ENCODE data around the gene CSNK1D.

CSNK1D gene

GRCh38 chr17:82292251-82293154 is 19.0 kb upstream of the CSNK1D start:
- WGBS, 2 experiments (ENCODE audit: insufficient coverage in 2 of 2) = 4 to 5% methylated on average over 70 to 80 of the region's 86 CpGs
- Histone ChIP-seq H3K36me3 (ENCODE audit: control insufficient read depth, insufficient read depth, low read length) (peaks cover 2% of the 10 kb centered on the region), H3K4me3 (ENCODE audit: extremely low read depth, insufficient read depth, low read length, poor library complexity, severe bottlenecking) (peak overlapping the region; percentile 78), H3K9me3 (ENCODE audit: control insufficient read depth, low read length) (no peaks in the 10 kb centered on the region), H3K4me1 (ENCODE audit: control insufficient read depth, insufficient read depth, low read length, poor library complexity, severe bottlenecking) (peaks cover 3% of the 10 kb centered on the region), H3K27ac (ENCODE audit: low read depth, low read length, severe bottlenecking) (peak overlapping the region; percentile 72)

GRCh38 chr17:82291582-82292250 is 18.2 kb upstream of the CSNK1D start:
- Histone ChIP-seq H3K4me1 (ENCODE audit: control insufficient read depth, insufficient read depth, low read length, poor library complexity, severe bottlenecking) (no peaks in the 10 kb centered on the region), H3K36me3 (ENCODE audit: control insufficient read depth, insufficient read depth, low read length) (peaks cover 2% of the 10 kb centered on the region), H3K27ac (ENCODE audit: low read depth, low read length, severe bottlenecking) (no peak overlapping the region), H3K9me3 (ENCODE audit: control insufficient read depth, low read length) (peaks cover 4% of the 10 kb centered on the region), H3K4me3 (ENCODE audit: extremely low read depth, insufficient read depth, low read length, poor library complexity, severe bottlenecking) (peak overlapping the region; percentile 78)
- WGBS, 2 experiments (ENCODE audit: insufficient coverage in 2 of 2) = 89 to 94% methylated on average over 17 to 18 of the region's 19 CpGs

- Histone ChIP-seq H3K4me3 (ENCODE audit: extremely low read depth, insufficient read depth, low read length, poor library complexity, severe bottlenecking) (no peak overlapping the region), H3K36me3 (ENCODE audit: control insufficient read depth, insufficient read depth, low read length) (no peaks in the 10 kb centered on the region), H3K27ac (ENCODE audit: low read depth, low read length, severe bottlenecking) (no peak overlapping the region), H3K9me3 (ENCODE audit: control insufficient read depth, low read length) (peaks cover 4% of the 10 kb centered on the region), H3K4me1 (ENCODE audit: control insufficient read depth, insufficient read depth, low read length, poor library complexity, severe bottlenecking) (no peaks in the 10 kb centered on the region)
- 90 to 92% methylated on average over 18 of the region's 19 CpGs for WGBS, 2 experiments (ENCODE audit: insufficient coverage in 2 of 2)
Measured at GRCh38 chr17:82287868-82288801, 14.6 kb upstream of the CSNK1D start.

- H3K27ac ChIP-seq (ENCODE audit: low read depth, low read length, severe bottlenecking) = no peak overlapping the region
- H3K4me3 ChIP-seq (ENCODE audit: extremely low read depth, insufficient read depth, low read length, poor library complexity, severe bottlenecking) = no peak overlapping the region
- 91 to 95% methylated on average over 6 to 7 of the region's 9 CpGs for WGBS, 2 experiments (ENCODE audit: insufficient coverage in 2 of 2)
- H3K9me3 ChIP-seq (ENCODE audit: control insufficient read depth, low read length) = peaks cover 4% of the 10 kb centered on the region
- peaks cover 1% of the 10 kb centered on the region for H3K4me1 ChIP-seq (ENCODE audit: control insufficient read depth, insufficient read depth, low read length, poor library complexity, severe bottlenecking)
- no peaks in the 10 kb centered on the region for H3K36me3 ChIP-seq (ENCODE audit: control insufficient read depth, insufficient read depth, low read length)
Measured at GRCh38 chr17:82287013-82287867, 13.7 kb upstream of the CSNK1D start.

DNA sequence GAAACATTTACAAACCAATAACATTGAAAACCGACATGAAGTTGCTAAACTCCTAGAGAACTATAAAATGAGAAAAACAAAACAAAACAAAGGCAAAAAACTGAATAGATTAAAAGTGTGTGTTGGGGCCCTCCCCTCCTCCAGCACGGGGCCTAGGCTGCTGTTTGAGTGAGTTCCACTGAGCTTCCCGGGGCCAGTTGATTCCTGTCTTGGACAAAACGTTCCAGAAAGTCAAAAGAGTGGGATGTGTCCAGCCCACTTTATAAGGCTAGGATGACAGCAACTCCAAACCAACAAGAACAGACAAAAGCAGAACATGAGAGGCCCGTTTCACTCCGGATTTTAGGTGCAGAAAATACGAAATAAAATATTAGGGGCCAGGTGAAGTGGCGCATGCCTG is 11.6 kb upstream of the CSNK1D start:
- no peaks in the 10 kb centered on the region for H3K36me3 ChIP-seq (ENCODE audit: control insufficient read depth, insufficient read depth, low read length)
- 81 to 92% methylated on average over 4 to 7 of the region's 8 CpGs for WGBS, 2 experiments (ENCODE audit: insufficient coverage in 2 of 2)
- H3K4me1 ChIP-seq (ENCODE audit: control insufficient read depth, insufficient read depth, low read length, poor library complexity, severe bottlenecking) = peaks cover 7% of the 10 kb centered on the region
- peaks cover 4% of the 10 kb centered on the region for H3K9me3 ChIP-seq (ENCODE audit: control insufficient read depth, low read length)
- H3K27ac ChIP-seq (ENCODE audit: low read depth, low read length, severe bottlenecking) = no peak overlapping the region
- no peak overlapping the region for H3K4me3 ChIP-seq (ENCODE audit: extremely low read depth, insufficient read depth, low read length, poor library complexity, severe bottlenecking)

- WGBS, 2 experiments (ENCODE audit: insufficient coverage in 2 of 2) = 87 to 91% methylated on average over 9 to 10 of the region's 13 CpGs
- no peak overlapping the region for H3K4me3 ChIP-seq (ENCODE audit: extremely low read depth, insufficient read depth, low read length, poor library complexity, severe bottlenecking)
- H3K27ac ChIP-seq (ENCODE audit: low read depth, low read length, severe bottlenecking) = no peak overlapping the region
- H3K36me3 ChIP-seq (ENCODE audit: control insufficient read depth, insufficient read depth, low read length) = no peaks in the 10 kb centered on the region
- H3K4me1 ChIP-seq (ENCODE audit: control insufficient read depth, insufficient read depth, low read length, poor library complexity, severe bottlenecking) = peaks cover 7% of the 10 kb centered on the region
- peaks cover 4% of the 10 kb centered on the region for H3K9me3 ChIP-seq (ENCODE audit: control insufficient read depth, low read length)
Measured at GRCh38 chr17:82283208-82283749, 9.8 kb upstream of the CSNK1D start.

GRCh38 chr17:82282239-82283207 is 9.0 kb upstream of the CSNK1D start:
- Histone ChIP-seq H3K4me1 (ENCODE audit: control insufficient read depth, insufficient read depth, low read length, poor library complexity, severe bottlenecking) (peaks cover 7% of the 10 kb centered on the region), H3K4me3 (ENCODE audit: extremely low read depth, insufficient read depth, low read length, poor library complexity, severe bottlenecking) (no peak overlapping the region), H3K27ac (ENCODE audit: low read depth, low read length, severe bottlenecking) (no peak overlapping the region), H3K36me3 (ENCODE audit: control insufficient read depth, insufficient read depth, low read length) (no peaks in the 10 kb centered on the region), H3K9me3 (ENCODE audit: control insufficient read depth, low read length) (peaks cover 4% of the 10 kb centered on the region)
- 87 to 93% methylated on average over 20 to 22 of the region's 25 CpGs for WGBS, 2 experiments (ENCODE audit: insufficient coverage in 2 of 2)

DNA sequence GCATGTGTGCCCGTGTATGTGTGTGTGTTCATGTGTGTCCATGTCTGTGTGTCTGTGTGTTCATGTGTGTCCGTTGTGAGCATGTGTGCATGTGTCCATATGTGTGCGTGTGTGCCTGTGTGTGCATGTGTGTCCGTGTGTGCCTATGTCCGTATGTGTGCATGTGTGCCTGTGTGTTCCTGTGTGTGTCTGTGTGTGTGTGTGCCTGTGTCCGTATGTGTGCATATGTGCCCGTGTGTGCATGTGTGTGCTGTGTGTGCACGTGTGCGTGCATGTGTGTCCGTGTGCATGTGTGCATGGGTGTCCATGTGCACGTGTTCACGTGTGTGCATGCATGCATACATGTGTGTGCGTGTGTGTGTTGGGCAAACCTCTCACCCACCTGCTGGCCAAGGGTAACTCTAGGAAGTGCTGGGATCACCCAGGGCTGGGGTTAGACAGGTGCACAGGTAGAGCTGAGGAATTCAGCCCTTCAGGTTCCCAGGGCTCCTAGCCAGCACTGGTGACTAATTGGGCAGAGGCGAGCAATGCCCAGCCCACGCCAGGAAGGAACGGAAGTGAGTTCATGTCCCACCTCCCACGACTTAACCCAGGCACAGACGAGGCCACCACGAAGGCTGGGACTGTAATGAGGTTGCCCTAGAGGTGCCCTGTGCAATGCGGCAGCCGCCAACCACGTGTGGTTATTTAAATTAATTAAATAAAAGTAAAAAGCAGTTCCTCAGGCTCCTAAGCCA is 8.2 kb upstream of the CSNK1D start:
- Histone ChIP-seq H3K36me3 (ENCODE audit: control insufficient read depth, insufficient read depth, low read length) (no peaks in the 10 kb centered on the region), H3K4me1 (ENCODE audit: control insufficient read depth, insufficient read depth, low read length, poor library complexity, severe bottlenecking) (peaks cover 7% of the 10 kb centered on the region), H3K9me3 (ENCODE audit: control insufficient read depth, low read length) (no peaks in the 10 kb centered on the region), H3K4me3 (ENCODE audit: extremely low read depth, insufficient read depth, low read length, poor library complexity, severe bottlenecking) (no peak overlapping the region), H3K27ac (ENCODE audit: low read depth, low read length, severe bottlenecking) (no peak overlapping the region)
- WGBS, 2 experiments (ENCODE audit: insufficient coverage in 2 of 2) = 90 to 93% methylated on average over 18 to 20 of the region's 22 CpGs

Measured in mesodermal cell (in vitro differentiated cells).